GM19452 (cell line): ENCODE data around the gene CFAP61.

ENCODE experiments used
- ATAC-seq: cut with Tn5 transposase; IDR thresholded peaks from one replicate; pipeline ENCODE4 v1.9.1; 2021; ENCODE audit not compliant: unreplicated experiment

The CFAP61 gene

GRCh38 chr20:20391766-20392165 lies 339.4 kb downstream of the CFAP61 start:
- ATAC-seq = no peak

GRCh38 chr20:20393207-20394120 lies 341.1 kb downstream of the CFAP61 start:
- no peak for ATAC-seq

GRCh38 chr20:20395087-20395486 lies 342.8 kb downstream of the CFAP61 start:
- ATAC-seq = no peak

GRCh38 chr20:20395903-20396568 lies 343.7 kb downstream of the CFAP61 start:
- ATAC-seq = no peak

- no peak for ATAC-seq
These were observed 344.5 kb downstream of the CFAP61 start for GRCh38 chr20:20396794-20397193.

- no peak for ATAC-seq
These were observed 345.8 kb downstream of the CFAP61 start for GRCh38 chr20:20398123-20398522.

- ATAC-seq = no peak
These were observed 347.5 kb downstream of the CFAP61 start for GRCh38 chr20:20399531-20400500.

GRCh38 chr20:20401991-20402390 lies 349.7 kb downstream of the CFAP61 start:
- ATAC-seq = no peak

- no peak for ATAC-seq
These were observed 352.3 kb downstream of the CFAP61 start for GRCh38 chr20:20404633-20405032.

- ATAC-seq = no peak
These were observed 353.3 kb downstream of the CFAP61 start for GRCh38 chr20:20405623-20406022.

GRCh38 chr20:20406306-20406705 lies 354.0 kb downstream of the CFAP61 start:
- ATAC-seq = no peak

GRCh38 chr20:20407891-20408805 lies 355.8 kb downstream of the CFAP61 start:
- no peak for ATAC-seq

- ATAC-seq = no peak
These were observed 357.0 kb downstream of the CFAP61 start for GRCh38 chr20:20409331-20409730.
